Thymus (tissue), 11 donors: ENCODE results near the gene SPATA6. TPM values are rescaled to one million over a fixed set of nuclear protein-coding genes. Genes with fewer than 3 reads are reported as not detected.
"Not testable (repeated sequence)": the region's sequence is repeated elsewhere in the genome, so short reads cannot be mapped to it uniquely, and the experiment has no call there.

Experiments used
- DNase-seq, 9 donors: peaks; one replicate each; pipeline ENCODE4 v3.0.0-alpha.2; 2013; ENCODE audit warnings: low spot score in 9 of 9, low read depth in 6 of 9, missing footprints in 1 of 9
- H3K27ac ChIP-seq, 2 donors: one replicate each; pipeline ENCODE4 v1.5.1; 2013; ENCODE audit warnings: control low read depth in 1 of 2, low read depth in 1 of 2, low read length in 1 of 2, mild to moderate bottlenecking in 1 of 2, moderate library complexity in 1 of 2
- H3K27me3 ChIP-seq, 2 donors: one replicate each; pipeline ENCODE4 v1.5.1; 2013; ENCODE audit warnings: low read length in 1 of 2; ENCODE audit not compliant: control insufficient read depth in 2 of 2, insufficient read depth in 1 of 2
- H3K36me3 ChIP-seq, 2 donors: one replicate each; pipeline ENCODE4 v1.5.1; 2013; ENCODE audit warnings: low read length in 1 of 2, mild to moderate bottlenecking in 1 of 2, moderate library complexity in 1 of 2; ENCODE audit not compliant: control insufficient read depth in 2 of 2, insufficient read depth in 2 of 2
- H3K4me1 ChIP-seq, 2 donors: one replicate each; pipeline ENCODE4 v1.5.1; 2013; ENCODE audit warnings: low read length in 2 of 2; ENCODE audit not compliant: control insufficient read depth in 2 of 2, insufficient read depth in 2 of 2
- H3K4me3 ChIP-seq, 2 donors: one replicate each; pipeline ENCODE4 v1.5.1; 2013; ENCODE audit warnings: low read length in 2 of 2, control low read depth in 1 of 2, mild to moderate bottlenecking in 1 of 2
- H3K9me3 ChIP-seq, 2 donors: one replicate each; pipeline ENCODE4 v1.5.1; 2013; ENCODE audit warnings: low read length in 1 of 2, mild to moderate bottlenecking in 1 of 2; ENCODE audit not compliant: control insufficient read depth in 2 of 2, insufficient read depth in 1 of 2
- WGBS: extraction: QIAGEN DNeasy Blood & Tissue Kit; methylation state at CpG from one replicate; pipeline ENCODE4 v1.1.7; 2013; 5-methylcytosine and 5-hydroxymethylcytosine counted together
- polyA plus RNA-seq: library from polyadenylated mRNA; stranded (reverse); fragments of 200-250 nt; gene quantifications from one replicate; pipeline ENCODE4 v1.2.3, GENCODE V29; 2013
- total RNA-seq: library from RNA; stranded (reverse); fragments of 120-200 nt; gene quantifications from one replicate; pipeline ENCODE4 v1.2.4, GENCODE V29; 2013
- donor health status: healthy.

Gene SPATA6
- total and polyA plus RNA-seq, 2 donors: 5.2 to 6.0 TPM

GRCh38 chr1:48493970-48494769 lies 22.2 kb upstream of the SPATA6 start:
- no peaks in the 10 kb centered on the region for H3K4me1 ChIP-seq
- no peaks in the 10 kb centered on the region for H3K9me3 ChIP-seq
- H3K27ac ChIP-seq: peak overlapping the region in 1 of 2 donors; percentile 40
- WGBS: 86% methylated on average over 5 of the region's 5 CpGs
- no peak overlapping the region for H3K4me3 ChIP-seq
- peak in 1 of 9 donors; percentile 23 for DNase-seq
- H3K36me3 ChIP-seq: no peaks in the 10 kb centered on the region
- no peaks in the 10 kb centered on the region for H3K27me3 ChIP-seq

- H3K27ac ChIP-seq: no peak overlapping the region
- 66% methylated on average over 5 of the region's 5 CpGs for whole genome bisulfite sequencing
- no peaks in the 10 kb centered on the region for H3K4me1 ChIP-seq
Measured at GRCh38 chr1:48493041-48493440, 21.0 kb upstream of the SPATA6 start.

GRCh38 chr1:48492392-48492791 lies 20.4 kb upstream of the SPATA6 start:
- Histone ChIP-seq H3K9me3 (no peaks in the 10 kb centered on the region), H3K4me3 (no peak overlapping the region), H3K27me3 (no peaks in the 10 kb centered on the region), H3K4me1 (no peaks in the 10 kb centered on the region), H3K27ac (no peak overlapping the region), H3K36me3 (no peaks in the 10 kb centered on the region)
- no peak for DNase-seq

More at GRCh38 chr1:48493041-48493440, 21.0 kb upstream of the SPATA6 start:
- Histone ChIP-seq H3K4me3 (no peak overlapping the region), H3K36me3 (no peaks in the 10 kb centered on the region), H3K9me3 (no peaks in the 10 kb centered on the region), H3K27me3 (no peaks in the 10 kb centered on the region)
- DNase-seq: no peak

- H3K27ac ChIP-seq: no peak overlapping the region
- WGBS: 94% methylated on average over 2 of the region's 2 CpGs
- H3K4me1 ChIP-seq: no peaks in the 10 kb centered on the region
- H3K9me3 ChIP-seq: no peaks in the 10 kb centered on the region
- no peaks in the 10 kb centered on the region for H3K36me3 ChIP-seq
- no peaks in the 10 kb centered on the region for H3K27me3 ChIP-seq
- DNase-seq: no peak
- no peak overlapping the region for H3K4me3 ChIP-seq
Measured at GRCh38 chr1:48488721-48489120, 16.7 kb upstream of the SPATA6 start.

GRCh38 chr1:48480504-48480903 lies 8.5 kb upstream of the SPATA6 start:
- H3K9me3 ChIP-seq: no peaks in the 10 kb centered on the region
- H3K27ac ChIP-seq: no peak overlapping the region
- H3K27me3 ChIP-seq: no peaks in the 10 kb centered on the region
- H3K36me3 ChIP-seq: no peaks in the 10 kb centered on the region
- H3K4me1 ChIP-seq: no peaks in the 10 kb centered on the region
- DNase-seq: no peak
- H3K4me3 ChIP-seq: no peak overlapping the region

GRCh38 chr1:48480023-48480422 lies 8.0 kb upstream of the SPATA6 start:
- not testable (repeated sequence) for H3K36me3 ChIP-seq, H3K27me3 ChIP-seq, H3K4me1 ChIP-seq, H3K4me3 ChIP-seq, H3K9me3 ChIP-seq, DNase-seq, H3K27ac ChIP-seq
- 96% methylated on average over 2 of the region's 4 CpGs for WGBS

GRCh38 chr1:48472638-48473037 lies 634 bp upstream of the SPATA6 start:
- DNase-seq: no peak
- WGBS: 68% methylated on average over 5 of the region's 5 CpGs
- Histone ChIP-seq H3K4me3 (peak overlapping the region; percentile 67 to 88), H3K4me1 (peaks cover 4 to 17% of the 10 kb centered on the region in 2 donors), H3K27me3 (peaks cover 2 to 14% of the 10 kb centered on the region in 2 donors), H3K9me3 (peaks cover 0 to 4% of the 10 kb centered on the region in 2 donors), H3K27ac (peak overlapping the region; percentile 22 to 66), H3K36me3 (no peaks in the 10 kb centered on the region)

GRCh38 chr1:48470950-48471690 lies 884 bp downstream of the SPATA6 start:
- peaks cover 2 to 14% of the 10 kb centered on the region in 2 donors for H3K27me3 ChIP-seq

GRCh38 chr1:48470481-48470855 lies 1.5 kb downstream of the SPATA6 start:
- Histone ChIP-seq H3K27ac (peak overlapping the region in 1 of 2 donors; percentile 55), H3K4me3 (no peak overlapping the region), H3K36me3 (no peaks in the 10 kb centered on the region), H3K9me3 (peaks cover 0 to 4% of the 10 kb centered on the region in 2 donors), H3K4me1 (peaks cover 4 to 17% of the 10 kb centered on the region in 2 donors), H3K27me3 (peaks cover 2 to 14% of the 10 kb centered on the region in 2 donors)
- DNase-seq: peak in 1 of 9 donors; percentile 2
- 62% methylated on average over 6 of the region's 6 CpGs for WGBS

More at GRCh38 chr1:48470950-48471690, 884 bp downstream of the SPATA6 start:
- DNase-seq: peak in 1 of 9 donors; percentile 2
- Histone ChIP-seq H3K4me3 (peak overlapping the region; percentile 67 to 88), H3K9me3 (peaks cover 0 to 4% of the 10 kb centered on the region in 2 donors), H3K36me3 (no peaks in the 10 kb centered on the region), H3K4me1 (peaks cover 4 to 17% of the 10 kb centered on the region in 2 donors), H3K27ac (peak overlapping the region; percentile 71 to 83)
- 31% methylated on average over 17 of the region's 17 CpGs for WGBS
